CD4-positive, alpha-beta memory T cell (primary cell): ENCODE results near the gene TNFSF13. TPM values are rescaled to one million over a fixed set of nuclear protein-coding genes. Genes with fewer than 3 reads are reported as not detected.
A peak's percentile ranks its signal among the peaks of the same experiment; 100 is the strongest.

Experiments used
- CTCF ChIA-PET: fragments of 350-600 bp; sonication (Branson Sonifier 250); formaldehyde crosslinking; loops from one replicate; lab custom pipeline; 2021; ENCODE audit warnings: inconsistent platforms; ENCODE audit not compliant: partially characterized antibody; lab: Charles Lee
- POLR2A ChIA-PET: fragments of 350-600 bp; sonication (Branson Sonifier 250); formaldehyde crosslinking; loops from one replicate; lab custom pipeline; 2021; ENCODE audit not compliant: partially characterized antibody; lab: Charles Lee
- DNase-seq, 5 donors: peaks; one replicate each; pipeline versions ENCODE4 v3.0.0 to v3.0.0-alpha.2; 2020 to 2022; ENCODE audit warnings: mixed read lengths in 1 of 5
- H3K27ac ChIP-seq: one replicate; pipeline ENCODE4 v1.7.0; 2013; ENCODE audit warnings: low read depth, low read length
- H3K27me3 ChIP-seq: 2 replicates; pipeline ENCODE4 v1.7.0; 2013; ENCODE audit warnings: mild to moderate bottlenecking, low read length, moderate library complexity; ENCODE audit not compliant: insufficient read depth
- H3K36me3 ChIP-seq: 2 replicates; pipeline ENCODE4 v1.7.0; 2013; ENCODE audit warnings: mild to moderate bottlenecking, low read length, moderate library complexity; ENCODE audit not compliant: insufficient read depth
- H3K4me1 ChIP-seq: 2 replicates; pipeline ENCODE4 v1.7.0; 2013; ENCODE audit warnings: mild to moderate bottlenecking, low read length, moderate library complexity; ENCODE audit not compliant: insufficient read depth
- H3K4me3 ChIP-seq, 2 donors: one replicate each; pipeline ENCODE4 v1.7.0; 2013; ENCODE audit warnings: low read length in 2 of 2, mild to moderate bottlenecking in 1 of 2
- H3K9me3 ChIP-seq, 2 donors: one replicate each; pipeline ENCODE4 v1.7.0; 2013; ENCODE audit warnings: low read length in 2 of 2, control low read depth in 1 of 2; ENCODE audit not compliant: control insufficient read depth in 1 of 2
- H3K27ac Mint-ChIP-seq, 7 donors: one replicate each; pipeline ENCODE4 v1.8.0; 2020 to 2021; ENCODE audit warnings: mixed read lengths in 7 of 7, mild to moderate bottlenecking in 6 of 7, inconsistent platforms in 3 of 7, moderate library complexity in 3 of 7
- H3K27me3 Mint-ChIP-seq, 2 donors: one replicate each; pipeline ENCODE4 v1.8.0; 2020 to 2021; ENCODE audit warnings: mixed read lengths in 2 of 2
- H3K36me3 Mint-ChIP-seq, 2 donors: one replicate each; pipeline ENCODE4 v1.8.0; 2020 to 2021; ENCODE audit warnings: mixed read lengths in 2 of 2, inconsistent platforms in 1 of 2, mild to moderate bottlenecking in 1 of 2
- H3K4me1 Mint-ChIP-seq, 4 donors: one replicate each; pipeline ENCODE4 v1.8.0; 2020 to 2021; ENCODE audit warnings: mixed read lengths in 4 of 4, mild to moderate bottlenecking in 1 of 4
- H3K4me3 Mint-ChIP-seq, 8 donors: one replicate each; pipeline ENCODE4 v1.8.0; 2020 to 2021; ENCODE audit warnings: mixed read lengths in 8 of 8, mild to moderate bottlenecking in 7 of 8, moderate library complexity in 6 of 8, inconsistent platforms in 3 of 8
- H3K9me3 Mint-ChIP-seq, 8 donors: one replicate each; pipeline ENCODE4 v1.8.0; 2020 to 2021; ENCODE audit warnings: mixed read lengths in 8 of 8, mild to moderate bottlenecking in 5 of 8, inconsistent platforms in 3 of 8, moderate library complexity in 1 of 8
- intact Hi-C: fragments of 100-400 bp; cut with micrococcal nuclease; formaldehyde crosslinking; loops from one replicate; pipeline ENCODE4 v1.15.1; 2023
- polyA plus RNA-seq, 2 donors: library from polyadenylated mRNA; unstranded; fragments of 300-500 nt; fragmentation: Illumina TruSeq; gene quantifications; one replicate each; pipeline ENCODE4 v1.2.3, GENCODE V29; 2021
- total RNA-seq, 2 experiments: library from RNA; stranded (reverse); gene quantifications; one replicate each; pipeline ENCODE4 v1.2.3, GENCODE V29; 2021

TNFSF13 gene
- total and polyA plus RNA-seq, 4 experiments from 2014 or later: 0.68 to 3.8 (median 2.9) TPM; not detected in 1

- no peaks in the 10 kb centered on the region for H3K27me3 ChIP-seq
- H3K4me1 Mint-ChIP-seq: peaks cover 9 to 28% (median 17%) of the 10 kb centered on the region in 4 donors
- no peak overlapping the region for H3K4me3 ChIP-seq
- intact Hi-C loops: no loop called here
- H3K36me3 Mint-ChIP-seq: peaks cover 36 to 44% of the 10 kb centered on the region in 2 donors
- no peaks in the 10 kb centered on the region for H3K9me3 ChIP-seq
- H3K4me3 Mint-ChIP-seq: peak overlapping the region in 1 of 8 donors; percentile 17
- CTCF ChIA-PET: interaction anchor here (1.3 kb wide), 1 partner anchor 17 kb away, joined by 4 read pairs; no protein-coding TSS in a partner anchor
- H3K27ac Mint-ChIP-seq: peak overlapping the region in 1 of 7 donors; percentile 38
- H3K4me1 ChIP-seq: peaks cover 13% of the 10 kb centered on the region
- H3K9me3 Mint-ChIP-seq: peaks cover 0 to 3% (median 0%) of the 10 kb centered on the region in 8 donors
- DNase-seq: no peak
- POLR2A ChIA-PET: no interaction called here
- no peaks in the 10 kb centered on the region for H3K27me3 Mint-ChIP-seq
- H3K36me3 ChIP-seq: peaks cover 38% of the 10 kb centered on the region
- H3K27ac ChIP-seq: no peak overlapping the region
Observed at GRCh38 chr17:7606280-7606679, 47.7 kb downstream of the TNFSF13 start.

DNA sequence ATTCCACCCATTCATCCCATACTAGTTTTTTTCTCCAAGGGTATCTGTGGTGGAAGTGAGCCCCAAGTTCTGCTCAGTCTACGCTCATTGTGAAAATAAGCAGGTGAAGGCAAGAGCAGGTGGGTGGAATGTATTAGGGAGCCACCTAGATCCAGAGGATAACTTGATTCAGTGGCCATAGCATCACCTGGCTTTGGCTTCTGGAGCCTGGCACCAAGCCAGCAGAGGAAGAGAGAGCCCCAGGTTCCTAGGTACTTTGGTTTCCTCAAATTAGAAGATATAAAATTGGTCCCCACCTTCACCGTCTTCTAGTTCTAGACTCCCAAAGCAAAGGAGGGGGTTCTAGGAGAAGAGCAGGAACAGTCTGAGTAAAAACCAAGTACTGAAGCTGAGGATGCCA lies 52.1 kb downstream of the TNFSF13 start:
- no peak overlapping the region for H3K4me3 Mint-ChIP-seq

More for the DNA sequence above, 52.1 kb downstream of the TNFSF13 start:
- Mint-ChIP-seq H3K9me3 (no peaks in the 10 kb centered on the region), H3K36me3 (peaks cover 13 to 19% of the 10 kb centered on the region in 2 donors), H3K27me3 (no peaks in the 10 kb centered on the region), H3K4me1 (peaks cover 28 to 56% (median 45%) of the 10 kb centered on the region in 4 donors), H3K27ac (peak overlapping the region in 2 of 7 donors; percentile 20 to 60)
- H3K9me3 ChIP-seq: no peaks in the 10 kb centered on the region
- peaks cover 11% of the 10 kb centered on the region for H3K36me3 ChIP-seq
- no peaks in the 10 kb centered on the region for H3K27me3 ChIP-seq
- H3K4me3 ChIP-seq: no peak overlapping the region
- intact Hi-C loops: no loop called here
- H3K4me1 ChIP-seq: peaks cover 42% of the 10 kb centered on the region
- ChIA-PET CTCF (interaction anchor here (0.7 to 2.3 kb wide), 5 partner anchors 17 to 76 kb away, joined by 3 to 10 read pairs (median 4); partner anchors contain the start of genes SAT2 and SOX15), POLR2A (interaction anchor here (2.1 kb wide), 1 partner anchor 26 kb away, joined by 7 read pairs; the partner anchor contains the start of gene MPDU1)
- DNase-seq: no peak
- no peak overlapping the region for H3K27ac ChIP-seq

Other genes with a start within 250 kb of the TNFSF13 start
Only the 30 nearest of the 31 such genes appear.
- 10 to 100 TPM; 73.8 to 81.6 TPM for gene NEURL4, start 229.4 kb upstream of the TNFSF13 start, total RNA-seq
- gene NEURL4, start 229.4 kb upstream of the TNFSF13 start, polyA plus RNA-seq: 1 to 10 TPM in 1 of 2 donors, under 1 TPM in 1; 0.97 to 2.4 TPM
- gene ACAP1, start 222.2 kb upstream of the TNFSF13 start, total RNA-seq: 100 to 1,000 TPM; 507 to 516 TPM
- 100 to 1,000 TPM; 261 to 264 TPM for gene ACAP1, start 222.2 kb upstream of the TNFSF13 start, polyA plus RNA-seq
- gene KCTD11, start 206.6 kb upstream of the TNFSF13 start, total RNA-seq: 1 to 10 TPM; 3.5 to 4.3 TPM
- gene KCTD11, start 206.6 kb upstream of the TNFSF13 start, polyA plus RNA-seq: 1 to 10 TPM in 1 of 2 donors, under 1 TPM in 1; 0.33 to 1.8 TPM
- not detected for gene TMEM95, start 203.6 kb upstream of the TNFSF13 start, total RNA-seq
- gene TMEM95, start 203.6 kb upstream of the TNFSF13 start, polyA plus RNA-seq: not detected
- gene TNK1, start 177.7 kb upstream of the TNFSF13 start, total RNA-seq: 10 to 100 TPM; 13.8 to 15.9 TPM
- 1 to 10 TPM; 1.7 to 2.1 TPM for gene TNK1, start 177.7 kb upstream of the TNFSF13 start, polyA plus RNA-seq
- gene PLSCR3, start 164.2 kb upstream of the TNFSF13 start, total RNA-seq: 10 to 100 TPM; 90.3 to 91.9 TPM
- gene PLSCR3, start 164.2 kb upstream of the TNFSF13 start, polyA plus RNA-seq: 100 to 1,000 TPM; 174 to 242 TPM
- 10 to 100 TPM; 35.4 to 38.3 TPM for gene TMEM256, start 154.7 kb upstream of the TNFSF13 start, total RNA-seq
- 10 to 100 TPM; 49.9 to 51.1 TPM for gene TMEM256, start 154.7 kb upstream of the TNFSF13 start, polyA plus RNA-seq
- 1 to 10 TPM; 8.8 to 9.8 TPM for gene NLGN2, start 150.9 kb upstream of the TNFSF13 start, total RNA-seq
- under 1 TPM in 1 of 2 donors, not detected in 1; 0.08 TPM for gene NLGN2, start 150.9 kb upstream of the TNFSF13 start, polyA plus RNA-seq
- not detected for gene SPEM1, start 138.4 kb upstream of the TNFSF13 start, total RNA-seq
- gene SPEM1, start 138.4 kb upstream of the TNFSF13 start, polyA plus RNA-seq: not detected
- not detected for gene SPEM2, start 133.1 kb upstream of the TNFSF13 start, total RNA-seq
- not detected for gene SPEM2, start 133.1 kb upstream of the TNFSF13 start, polyA plus RNA-seq
- not detected for gene SPEM3, start 129.9 kb upstream of the TNFSF13 start, total RNA-seq
- not detected for gene SPEM3, start 129.9 kb upstream of the TNFSF13 start, polyA plus RNA-seq
- gene TMEM102, start 123.3 kb upstream of the TNFSF13 start, total RNA-seq: 10 to 100 TPM; 20.8 to 21.8 TPM
- gene TMEM102, start 123.3 kb upstream of the TNFSF13 start, polyA plus RNA-seq: 10 to 100 TPM; 14.6 to 29.2 TPM
- gene FGF11, start 119.2 kb upstream of the TNFSF13 start, total RNA-seq: 1 to 10 TPM; 2.7 to 3.3 TPM
- gene FGF11, start 119.2 kb upstream of the TNFSF13 start, polyA plus RNA-seq: under 1 TPM in 1 of 2 donors, not detected in 1; 0.14 TPM
- 1 to 10 TPM; 9.1 to 9.5 TPM for gene CHRNB1, start 113.7 kb upstream of the TNFSF13 start, total RNA-seq
- gene CHRNB1, start 113.7 kb upstream of the TNFSF13 start, polyA plus RNA-seq: 10 to 100 TPM; 24.1 to 29.2 TPM
- 10 to 100 TPM; 75.2 to 75.7 TPM for gene ZBTB4, start 79.1 kb upstream of the TNFSF13 start, total RNA-seq
- gene ZBTB4, start 79.1 kb upstream of the TNFSF13 start, polyA plus RNA-seq: 10 to 100 TPM in 1 of 2 donors, 1 to 10 TPM in 1; 4.6 to 21.2 TPM
- not detected for gene SLC35G6, start 77.3 kb upstream of the TNFSF13 start, total RNA-seq
- gene SLC35G6, start 77.3 kb upstream of the TNFSF13 start, polyA plus RNA-seq: not detected
- gene POLR2A, start 74.4 kb upstream of the TNFSF13 start, total RNA-seq: 100 to 1,000 TPM; 178 to 191 TPM
- 10 to 100 TPM in 1 of 2 donors, 1 to 10 TPM in 1; 8.6 to 76.2 TPM for gene POLR2A, start 74.4 kb upstream of the TNFSF13 start, polyA plus RNA-seq
- 10 to 100 TPM; 45.1 to 52.2 TPM for gene TNFSF12, start 9.7 kb upstream of the TNFSF13 start, total RNA-seq
- gene TNFSF12, start 9.7 kb upstream of the TNFSF13 start, polyA plus RNA-seq: 10 to 100 TPM; 45.8 to 72.8 TPM
- 10 to 100 TPM; 37.7 to 40.1 TPM for gene SENP3, start 3.2 kb downstream of the TNFSF13 start, total RNA-seq
- 10 to 100 TPM; 13.1 to 15.5 TPM for gene SENP3, start 3.2 kb downstream of the TNFSF13 start, polyA plus RNA-seq
- gene CD68, start 20.9 kb downstream of the TNFSF13 start, total RNA-seq: 10 to 100 TPM; 19.8 to 20.9 TPM
- gene CD68, start 20.9 kb downstream of the TNFSF13 start, polyA plus RNA-seq: under 1 TPM in 1 of 2 donors, not detected in 1; 0.59 TPM
- gene MPDU1, start 25.1 kb downstream of the TNFSF13 start, total RNA-seq: 10 to 100 TPM; 23.8 to 25.0 TPM
- 10 to 100 TPM; 41.7 to 50.1 TPM for gene MPDU1, start 25.1 kb downstream of the TNFSF13 start, polyA plus RNA-seq
- gene SOX15, start 31.3 kb downstream of the TNFSF13 start, total RNA-seq: 1 to 10 TPM; 1.0 to 1.1 TPM
- gene SOX15, start 31.3 kb downstream of the TNFSF13 start, polyA plus RNA-seq: not detected
- gene FXR2, start 56.1 kb downstream of the TNFSF13 start, total RNA-seq: 10 to 100 TPM; 44.1 to 46.6 TPM
- gene FXR2, start 56.1 kb downstream of the TNFSF13 start, polyA plus RNA-seq: 10 to 100 TPM in 1 of 2 donors, 1 to 10 TPM in 1; 9.2 to 18.6 TPM
- gene SAT2, start 69.1 kb downstream of the TNFSF13 start, total RNA-seq: 10 to 100 TPM; 65.8 to 76.9 TPM
- gene SAT2, start 69.1 kb downstream of the TNFSF13 start, polyA plus RNA-seq: 10 to 100 TPM; 27.0 to 50.8 TPM
- not detected for gene SHBG, start 71.4 kb downstream of the TNFSF13 start, total RNA-seq
- not detected for gene SHBG, start 71.4 kb downstream of the TNFSF13 start, polyA plus RNA-seq
- under 1 TPM; 0.22 to 0.52 TPM for gene ATP1B2, start 92.2 kb downstream of the TNFSF13 start, total RNA-seq
- not detected for gene ATP1B2, start 92.2 kb downstream of the TNFSF13 start, polyA plus RNA-seq
- 10 to 100 TPM; 89.1 to 97.4 TPM for gene TP53, start 128.7 kb downstream of the TNFSF13 start, total RNA-seq
- 10 to 100 TPM; 15.9 to 35.3 TPM for gene TP53, start 128.7 kb downstream of the TNFSF13 start, polyA plus RNA-seq
- 10 to 100 TPM; 11.9 to 12.5 TPM for gene WRAP53, start 129.7 kb downstream of the TNFSF13 start, total RNA-seq
- 10 to 100 TPM in 1 of 2 donors, 1 to 10 TPM in 1; 9.8 to 13.1 TPM for gene WRAP53, start 129.7 kb downstream of the TNFSF13 start, polyA plus RNA-seq
- gene EFNB3, start 146.5 kb downstream of the TNFSF13 start, total RNA-seq: under 1 TPM; 0.09 to 0.11 TPM
- gene EFNB3, start 146.5 kb downstream of the TNFSF13 start, polyA plus RNA-seq: not detected
- not detected for gene DNAH2, start 159.0 kb downstream of the TNFSF13 start, total RNA-seq
- gene DNAH2, start 159.0 kb downstream of the TNFSF13 start, polyA plus RNA-seq: not detected